Mesendoderm (in vitro differentiated cells): Measurements from ENCODE around the gene PARVG.
A peak's percentile ranks its signal among the peaks of the same experiment; 100 is the strongest.

Experiments used
- DNase-seq: peaks from one replicate; pipeline ENCODE4 v3.0.0; 2013
- H2AK5ac ChIP-seq: 2 replicates; pipeline ENCODE4 v1.6.1; 2013; ENCODE audit warnings: low read length, inconsistent platforms
- H2BK120ac ChIP-seq: 2 replicates; pipeline ENCODE4 v1.6.1; 2013; ENCODE audit warnings: low read depth, mild to moderate bottlenecking, low read length, moderate library complexity, mixed read lengths
- H2BK15ac ChIP-seq: replicated peaks from 2 replicates; pipeline ENCODE4 v1.6.1; 2013; ENCODE audit warnings: low read depth, mild to moderate bottlenecking, moderate library complexity
- H2BK5ac ChIP-seq: 2 replicates; pipeline ENCODE4 v1.6.1; 2013; ENCODE audit warnings: low read length, inconsistent platforms
- H3K18ac ChIP-seq: 2 replicates; pipeline ENCODE4 v1.6.1; 2013; ENCODE audit warnings: mild to moderate bottlenecking, low read length, mixed read lengths
- H3K23ac ChIP-seq: one replicate; pipeline ENCODE4 v1.6.1; 2013; ENCODE audit warnings: low read length
- H3K27ac ChIP-seq: 2 replicates; pipeline ENCODE4 v1.5.1; 2013; ENCODE audit warnings: low read depth, mild to moderate bottlenecking, inconsistent platforms, low read length, moderate library complexity
- H3K27me3 ChIP-seq: 2 replicates; pipeline ENCODE4 v1.6.1; 2013; ENCODE audit warnings: low read length, control low read depth, mild to moderate bottlenecking, inconsistent platforms; ENCODE audit not compliant: insufficient read depth, poor library complexity
- H3K36me3 ChIP-seq: 2 replicates; pipeline ENCODE4 v1.6.1; 2013; ENCODE audit warnings: low read length, inconsistent platforms; ENCODE audit not compliant: control insufficient read depth, insufficient read depth
- H3K4ac ChIP-seq: one replicate; pipeline ENCODE4 v1.6.1; 2013; ENCODE audit warnings: low read depth, mild to moderate bottlenecking, low read length, moderate library complexity
- H3K4me1 ChIP-seq: 2 replicates; pipeline ENCODE4 v1.6.1; 2013; ENCODE audit warnings: low read depth, low read length, inconsistent platforms; ENCODE audit not compliant: control insufficient read depth
- H3K4me2 ChIP-seq: 2 replicates; pipeline ENCODE4 v1.6.1; 2013; ENCODE audit warnings: low read length
- H3K4me3 ChIP-seq: 2 replicates; pipeline ENCODE4 v1.5.1; 2013; ENCODE audit warnings: mild to moderate bottlenecking, low read length
- H3K56ac ChIP-seq: one replicate; pipeline ENCODE4 v1.6.1; 2013; ENCODE audit warnings: low read length
- H3K79me1 ChIP-seq: 2 replicates; pipeline ENCODE4 v1.6.1; 2013; ENCODE audit warnings: low read length, inconsistent platforms
- H3K79me2 ChIP-seq: 2 replicates; pipeline ENCODE4 v1.6.1; 2013; ENCODE audit warnings: mild to moderate bottlenecking, low read length; ENCODE audit not compliant: control insufficient read depth, insufficient read depth
- H3K9ac ChIP-seq: 2 replicates; pipeline ENCODE4 v1.6.1; 2013; ENCODE audit warnings: low read length, inconsistent platforms
- H4K5ac ChIP-seq: one replicate; pipeline ENCODE4 v1.6.1; 2013; ENCODE audit warnings: low read length
- H4K8ac ChIP-seq: one replicate; pipeline ENCODE4 v1.6.1; 2013; ENCODE audit warnings: low read depth, mild to moderate bottlenecking, control low read depth, low read length, moderate library complexity
- WGBS: extraction: QIAGEN DNeasy Blood & Tissue Kit; methylation state at CpG from one replicate; pipeline ENCODE4 v1.1.7; 2013; ENCODE audit warnings: low lambda C conversion rate, missing lambda C conversion rate; ENCODE audit not compliant: insufficient coverage; ENCODE audit errors: extremely low coverage; 5-methylcytosine and 5-hydroxymethylcytosine counted together

Gene PARVG

DNA sequence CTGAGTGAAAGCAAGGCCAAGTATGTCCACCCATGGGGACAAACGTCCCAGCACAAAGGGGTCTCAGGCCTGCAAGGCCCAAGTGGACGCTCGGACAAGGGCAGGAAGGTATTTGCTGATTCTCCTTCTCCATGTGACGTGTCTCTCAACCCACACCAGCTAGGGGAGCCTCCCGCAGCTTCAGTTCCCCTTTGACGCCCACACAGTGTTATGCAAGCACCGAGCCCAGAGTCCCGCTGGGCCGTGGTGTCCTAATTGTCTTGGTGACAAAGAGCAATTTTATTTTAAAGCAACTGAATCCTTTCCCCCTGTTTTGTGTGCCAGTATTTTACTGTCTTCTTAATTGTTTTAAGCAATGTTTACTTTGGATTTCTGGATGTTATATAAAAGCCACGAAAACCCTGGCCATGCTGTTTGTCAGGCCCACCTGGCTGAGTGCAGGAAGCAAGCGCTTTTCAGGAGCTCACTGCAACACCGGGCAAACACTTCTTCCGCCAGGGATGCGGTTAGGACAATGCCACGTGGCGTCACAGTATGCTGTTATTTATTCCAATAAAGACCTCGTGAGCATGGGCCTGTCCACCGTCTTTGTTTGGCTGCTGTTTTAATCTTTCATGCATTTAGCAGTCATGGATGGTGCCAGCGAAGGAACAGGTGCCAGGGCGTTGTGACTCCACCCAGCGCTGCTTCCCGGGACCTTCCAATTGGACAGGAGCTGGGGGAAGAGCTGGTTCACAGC is 8.2 kb upstream of the PARVG start:
- no peak overlapping the region for H2BK15ac ChIP-seq
- no peak overlapping the region for H3K4ac ChIP-seq
- H3K4me3 ChIP-seq, result no peak overlapping the region
- no peak overlapping the region for H3K4me2 ChIP-seq
- H3K9ac ChIP-seq, result no peak overlapping the region
- H3K23ac ChIP-seq, result no peak overlapping the region
- H4K5ac ChIP-seq, result no peak overlapping the region
- H3K36me3 ChIP-seq, result no peaks in the 10 kb centered on the region
- H3K27me3 ChIP-seq, result no peaks in the 10 kb centered on the region
- no peak overlapping the region for H2BK120ac ChIP-seq
- H3K79me1 ChIP-seq, result no peaks in the 10 kb centered on the region
- no peak overlapping the region for H4K8ac ChIP-seq
- no peak overlapping the region for H3K27ac ChIP-seq
- H3K18ac ChIP-seq, result no peak overlapping the region
- no peak for DNase-seq
- no peak overlapping the region for H2AK5ac ChIP-seq
- H2BK5ac ChIP-seq, result no peak overlapping the region
- no peak overlapping the region for H3K56ac ChIP-seq
- H3K4me1 ChIP-seq, result no peaks in the 10 kb centered on the region
- no peaks in the 10 kb centered on the region for H3K79me2 ChIP-seq
- no CpG with 5 or more reads among the region's 22 CpGs for WGBS

DNA sequence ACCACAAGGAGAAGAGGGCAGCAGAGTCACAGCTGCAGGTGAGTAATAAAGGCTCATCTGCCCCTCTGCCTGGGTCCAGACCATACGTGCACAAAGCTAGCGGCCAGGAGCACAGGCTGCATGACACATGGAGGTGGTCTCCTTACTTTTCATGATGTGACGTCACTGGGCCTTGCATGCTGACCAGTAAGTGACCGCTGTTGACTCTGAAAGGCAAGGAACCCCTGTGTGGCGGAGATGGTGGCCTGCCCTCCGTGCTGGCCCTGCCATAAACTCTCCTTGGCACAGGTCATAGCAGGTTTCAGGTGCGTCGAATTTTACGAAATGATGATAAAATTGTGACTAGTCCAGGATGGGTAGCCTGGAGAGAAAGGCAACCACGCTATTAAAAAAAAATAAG is 7.6 kb upstream of the PARVG start:
- no peak overlapping the region for H3K4ac ChIP-seq
- no CpG with 5 or more reads among the region's 10 CpGs for WGBS
- H3K27ac ChIP-seq, result no peak overlapping the region
- no peak overlapping the region for H3K18ac ChIP-seq
- no peak overlapping the region for H2AK5ac ChIP-seq
- H3K23ac ChIP-seq, result no peak overlapping the region
- no peak overlapping the region for H4K8ac ChIP-seq
- no peaks in the 10 kb centered on the region for H3K79me2 ChIP-seq
- H3K56ac ChIP-seq, result no peak overlapping the region
- H2BK120ac ChIP-seq, result no peak overlapping the region
- no peak for DNase-seq
- H3K36me3 ChIP-seq, result no peaks in the 10 kb centered on the region
- no peak overlapping the region for H2BK5ac ChIP-seq
- H4K5ac ChIP-seq, result no peak overlapping the region
- H3K9ac ChIP-seq, result no peak overlapping the region
- no peaks in the 10 kb centered on the region for H3K79me1 ChIP-seq
- H3K4me3 ChIP-seq, result no peak overlapping the region
- H3K27me3 ChIP-seq, result no peaks in the 10 kb centered on the region
- no peak overlapping the region for H3K4me2 ChIP-seq
- no peaks in the 10 kb centered on the region for H3K4me1 ChIP-seq
- no peak overlapping the region for H2BK15ac ChIP-seq

DNA sequence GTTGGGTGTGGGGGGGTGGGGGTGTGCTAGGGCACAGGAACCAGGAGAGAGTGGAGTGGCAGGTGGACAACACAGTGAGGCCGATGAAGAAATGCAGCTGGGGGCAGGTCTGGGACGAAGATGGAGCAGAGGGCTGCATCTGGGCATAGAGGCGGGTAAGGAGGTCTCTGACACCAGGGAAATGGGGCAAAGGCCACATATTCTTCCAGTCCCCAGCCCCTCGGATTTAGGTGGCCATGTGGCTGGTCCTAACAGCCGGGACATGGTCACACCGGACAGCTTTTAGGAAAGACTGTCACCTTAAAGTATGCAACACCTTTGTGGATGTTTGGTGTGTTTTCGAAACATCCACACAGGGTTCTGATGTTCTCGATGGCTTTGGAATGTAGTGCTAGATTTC is 5.0 kb upstream of the PARVG start:
- Histone ChIP-seq H3K79me2 (no peaks in the 10 kb centered on the region), H3K36me3 (no peaks in the 10 kb centered on the region), H2BK15ac (no peak overlapping the region), H3K79me1 (no peaks in the 10 kb centered on the region), H3K9ac (no peak overlapping the region), H3K27ac (no peak overlapping the region), H3K23ac (no peak overlapping the region), H3K4ac (no peak overlapping the region), H4K8ac (no peak overlapping the region), H2AK5ac (no peak overlapping the region), H3K56ac (no peak overlapping the region), H3K4me3 (no peak overlapping the region), H4K5ac (no peak overlapping the region), H2BK120ac (no peak overlapping the region), H3K4me1 (no peaks in the 10 kb centered on the region), H2BK5ac (no peak overlapping the region), H3K27me3 (no peaks in the 10 kb centered on the region), H3K4me2 (no peak overlapping the region), H3K18ac (no peak overlapping the region)
- no CpG with 5 or more reads among the region's 8 CpGs for WGBS
- DNase-seq, result no peak

GRCh38 chr22:44179196-44179988 is 1.3 kb upstream of the PARVG start:
- Histone ChIP-seq H3K4ac (no peak overlapping the region), H3K27me3 (no peaks in the 10 kb centered on the region), H3K79me2 (no peaks in the 10 kb centered on the region), H3K4me2 (no peak overlapping the region), H3K79me1 (no peaks in the 10 kb centered on the region), H3K56ac (no peak overlapping the region), H2BK5ac (no peak overlapping the region), H2AK5ac (no peak overlapping the region), H3K27ac (no peak overlapping the region), H3K23ac (no peak overlapping the region), H3K9ac (no peak overlapping the region), H4K8ac (no peak overlapping the region), H3K36me3 (no peaks in the 10 kb centered on the region), H4K5ac (no peak overlapping the region), H3K4me1 (no peaks in the 10 kb centered on the region), H2BK120ac (no peak overlapping the region), H3K18ac (peak overlapping the region; percentile 25), H3K4me3 (no peak overlapping the region), H2BK15ac (no peak overlapping the region)
- no CpG with 5 or more reads among the region's 10 CpGs for WGBS
- DNase-seq, result peak; percentile 54

- no peak overlapping the region for H3K27ac ChIP-seq
- no CpG with 5 or more reads among the region's 6 CpGs for WGBS
- DNase-seq, result no peak
These were observed 578 bp upstream of the PARVG start for GRCh38 chr22:44179989-44180705.

More at GRCh38 chr22:44179989-44180705, 578 bp upstream of the PARVG start:
- Histone ChIP-seq H3K56ac (no peak overlapping the region), H3K23ac (no peak overlapping the region), H3K79me1 (no peaks in the 10 kb centered on the region), H2BK120ac (no peak overlapping the region), H3K36me3 (no peaks in the 10 kb centered on the region), H2AK5ac (no peak overlapping the region), H3K9ac (no peak overlapping the region), H3K4me2 (no peak overlapping the region), H2BK5ac (no peak overlapping the region), H3K27me3 (no peaks in the 10 kb centered on the region), H4K5ac (no peak overlapping the region), H3K79me2 (no peaks in the 10 kb centered on the region), H3K4ac (no peak overlapping the region), H4K8ac (no peak overlapping the region), H3K4me1 (no peaks in the 10 kb centered on the region), H3K18ac (peak overlapping the region; percentile 25), H2BK15ac (no peak overlapping the region), H3K4me3 (no peak overlapping the region)
